ENCODE measurements around the gene LPAR2. TPM values are rescaled to one million over a fixed set of nuclear protein-coding genes. Genes with fewer than 3 reads are reported as not detected.
A peak's percentile ranks its signal among the peaks of the same experiment; 100 is the strongest.

LPAR2 gene
- total and polyA plus RNA-seq, 12 donors = 0.25 to 1.9 (median 0.94) TPM; not detected in 1

GRCh38 chr19:19597809-19598306 lies 30.2 kb downstream of the LPAR2 start:
- DNase-seq (no peak), ATAC-seq (no peak)
- TF ChIP-seq CTCF (IDR thresholded peaks at IDR 0.05) = no peak
- no peaks in the 10 kb centered on the region for H3K9me3 ChIP-seq
- H3K36me3 ChIP-seq = no peaks in the 10 kb centered on the region
- H3K27me3 ChIP-seq = peaks cover 0 to 9% (median 0%) of the 10 kb centered on the region in 7 donors
- H3K27ac ChIP-seq = peak overlapping the region in 1 of 10 donors; percentile 81
- no peak overlapping the region for H3K4me3 ChIP-seq
- peaks cover 0 to 16% (median 0%) of the 10 kb centered on the region in 9 donors for H3K4me1 ChIP-seq
- intact Hi-C loops (cut with DNase I) = no loop called here
- 49 to 54% methylated on average over 8 of the region's 8 CpGs for WGBS, 2 donors

GRCh38 chr19:19595171-19595701 lies 32.8 kb downstream of the LPAR2 start:
- Histone ChIP-seq H3K9me3 (no peaks in the 10 kb centered on the region), H3K4me3 (no peak overlapping the region), H3K27ac (no peak overlapping the region), H3K4me1 (peaks cover 0 to 32% (median 0%) of the 10 kb centered on the region in 9 donors), H3K27me3 (peaks cover 0 to 8% (median 0%) of the 10 kb centered on the region in 7 donors), H3K36me3 (no peaks in the 10 kb centered on the region)
- no peak for TF ChIP-seq CTCF (IDR thresholded peaks at IDR 0.05)
- WGBS, 2 donors = 65 to 68% methylated on average over 8 of the region's 8 CpGs
- ATAC-seq (no peak), DNase-seq (no peak)
- intact Hi-C loops (cut with DNase I) = no loop called here

- Histone ChIP-seq H3K27me3 (peaks cover 0 to 8% (median 0%) of the 10 kb centered on the region in 7 donors), H3K27ac (no peak overlapping the region), H3K36me3 (no peaks in the 10 kb centered on the region), H3K9me3 (no peaks in the 10 kb centered on the region), H3K4me1 (peaks cover 0 to 35% (median 0%) of the 10 kb centered on the region in 9 donors), H3K4me3 (no peak overlapping the region)
- 91 to 97% methylated on average over 4 of the region's 4 CpGs for WGBS, 2 donors
- intact Hi-C loops (cut with DNase I) = no loop called here
- TF ChIP-seq CTCF (IDR thresholded peaks at IDR 0.05) = no peak
- ATAC-seq (no peak), DNase-seq (no peak)
These were observed 33.6 kb downstream of the LPAR2 start for GRCh38 chr19:19594381-19594780.

GRCh38 chr19:19592690-19593089 lies 35.3 kb downstream of the LPAR2 start:
- no peaks in the 10 kb centered on the region for H3K9me3 ChIP-seq
- peaks cover 0 to 8% (median 0%) of the 10 kb centered on the region in 7 donors for H3K27me3 ChIP-seq
- H3K36me3 ChIP-seq = no peaks in the 10 kb centered on the region
- no peak for TF ChIP-seq CTCF (IDR thresholded peaks at IDR 0.05)
- peaks cover 0 to 33% (median 0%) of the 10 kb centered on the region in 9 donors for H3K4me1 ChIP-seq
- no peak for DNase-seq
- WGBS, 2 donors = 90 to 95% methylated on average over 10 of the region's 10 CpGs
- no peak overlapping the region for H3K27ac ChIP-seq
- H3K4me3 ChIP-seq = no peak overlapping the region
- ATAC-seq = no peak
- intact Hi-C loops (cut with DNase I) = no loop called here
